Measurements from ENCODE around the gene CACNG5. TPM values are rescaled to one million over a fixed set of nuclear protein-coding genes. Genes with fewer than 3 reads are reported as not detected.

Gene CACNG5
- total RNA-seq (2014; rRNA removed; shearing (Covaris generic)), result 1.4 and 2.0 TPM in 2 replicates

GRCh38 chr17:66834919-66835454 lies at the start of gene CACNG5:
TSS of gene CACNG5 (plus strand) at chr17:66835117. CDS start at chr17:66877333, 42,216 bp downstream.
- H3K4me3 ChIP-seq (ENCODE audit: insufficient read depth, low read depth, low read length), result peak within 1 kb of the TSS; percentile 55
- DNase-seq, result peak; percentile 99

GRCh38 chr17:66786107-66786506 lies 48.8 kb upstream of the CACNG5 start:
- no peaks in the 10 kb centered on the region for H3K27me3 ChIP-seq (ENCODE audit: control insufficient read depth, insufficient read depth, low read length)
- H3K4me3 ChIP-seq (ENCODE audit: insufficient read depth, low read depth, low read length), result no peak overlapping the region
- H3K36me3 ChIP-seq (replicated peaks; ENCODE audit: control insufficient read depth, insufficient read depth, low read length), result no peaks in the 10 kb centered on the region
- DNase-seq, result peak; percentile 35

More at GRCh38 chr17:66834919-66835454, at the start of gene CACNG5:
- peaks cover 14% of the 10 kb centered on the region for H3K27me3 ChIP-seq (ENCODE audit: control insufficient read depth, insufficient read depth, low read length)
- H3K36me3 ChIP-seq (replicated peaks; ENCODE audit: control insufficient read depth, insufficient read depth, low read length), result no peaks in the 10 kb centered on the region

GRCh38 chr17:66787914-66788313 lies 47.0 kb upstream of the CACNG5 start:
- Histone ChIP-seq H3K4me3 (ENCODE audit: insufficient read depth, low read depth, low read length) (no peak overlapping the region), H3K27me3 (ENCODE audit: control insufficient read depth, insufficient read depth, low read length) (no peaks in the 10 kb centered on the region), H3K36me3 (replicated peaks; ENCODE audit: control insufficient read depth, insufficient read depth, low read length) (no peaks in the 10 kb centered on the region)
- peak; percentile 1 for DNase-seq

GRCh38 chr17:66789093-66789492 lies 45.8 kb upstream of the CACNG5 start:
- Histone ChIP-seq H3K4me3 (ENCODE audit: insufficient read depth, low read depth, low read length) (no peak overlapping the region), H3K27me3 (ENCODE audit: control insufficient read depth, insufficient read depth, low read length) (no peaks in the 10 kb centered on the region), H3K36me3 (replicated peaks; ENCODE audit: control insufficient read depth, insufficient read depth, low read length) (no peaks in the 10 kb centered on the region)
- peak; percentile 50 for DNase-seq

- Histone ChIP-seq H3K27me3 (ENCODE audit: control insufficient read depth, insufficient read depth, low read length) (no peaks in the 10 kb centered on the region), H3K4me3 (ENCODE audit: insufficient read depth, low read depth, low read length) (no peak overlapping the region), H3K36me3 (replicated peaks; ENCODE audit: control insufficient read depth, insufficient read depth, low read length) (no peaks in the 10 kb centered on the region)
- peak; percentile 6 for DNase-seq
Observed at GRCh38 chr17:66789961-66790437, 44.9 kb upstream of the CACNG5 start.

- Histone ChIP-seq H3K36me3 (replicated peaks; ENCODE audit: control insufficient read depth, insufficient read depth, low read length) (no peaks in the 10 kb centered on the region), H3K4me3 (ENCODE audit: insufficient read depth, low read depth, low read length) (no peak overlapping the region), H3K27me3 (ENCODE audit: control insufficient read depth, insufficient read depth, low read length) (no peaks in the 10 kb centered on the region)
- DNase-seq, result peak; percentile 19
Observed at GRCh38 chr17:66790501-66791061, 44.3 kb upstream of the CACNG5 start.

- H3K4me3 ChIP-seq (ENCODE audit: insufficient read depth, low read depth, low read length), result no peak overlapping the region
- peak; percentile 12 for DNase-seq
- no peaks in the 10 kb centered on the region for H3K27me3 ChIP-seq (ENCODE audit: control insufficient read depth, insufficient read depth, low read length)
- no peaks in the 10 kb centered on the region for H3K36me3 ChIP-seq (replicated peaks; ENCODE audit: control insufficient read depth, insufficient read depth, low read length)
Observed at GRCh38 chr17:66791347-66791746, 43.6 kb upstream of the CACNG5 start.

GRCh38 chr17:66793814-66794213 lies 41.1 kb upstream of the CACNG5 start:
- DNase-seq, result no peak
- no peaks in the 10 kb centered on the region for H3K27me3 ChIP-seq (ENCODE audit: control insufficient read depth, insufficient read depth, low read length)
- no peak overlapping the region for H3K4me3 ChIP-seq (ENCODE audit: insufficient read depth, low read depth, low read length)
- no peaks in the 10 kb centered on the region for H3K36me3 ChIP-seq (replicated peaks; ENCODE audit: control insufficient read depth, insufficient read depth, low read length)

DNA sequence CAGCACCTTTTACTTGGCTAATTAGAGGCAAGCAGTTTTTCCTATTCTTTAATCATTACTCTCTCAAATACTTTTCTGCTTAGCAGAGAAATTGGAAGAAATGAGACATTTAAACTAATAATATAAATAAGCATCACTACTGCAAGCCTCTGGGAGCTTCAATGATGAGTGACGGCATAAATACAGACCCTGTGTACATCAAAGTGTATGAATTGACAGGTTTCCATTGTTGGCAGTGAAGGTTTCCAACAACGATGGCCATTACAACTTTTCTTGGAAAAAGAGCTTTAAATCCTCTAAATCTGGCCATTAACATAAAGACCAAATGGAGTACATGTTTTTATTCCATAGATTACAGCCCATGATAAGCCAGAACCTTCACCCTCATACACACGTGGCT lies 39.4 kb upstream of the CACNG5 start:
- Histone ChIP-seq H3K36me3 (replicated peaks; ENCODE audit: control insufficient read depth, insufficient read depth, low read length) (no peaks in the 10 kb centered on the region), H3K4me3 (ENCODE audit: insufficient read depth, low read depth, low read length) (no peak overlapping the region), H3K27me3 (ENCODE audit: control insufficient read depth, insufficient read depth, low read length) (no peaks in the 10 kb centered on the region)
- DNase-seq, result no peak

- H3K4me3 ChIP-seq (ENCODE audit: insufficient read depth, low read depth, low read length), result no peak overlapping the region
- no peaks in the 10 kb centered on the region for H3K27me3 ChIP-seq (ENCODE audit: control insufficient read depth, insufficient read depth, low read length)
- DNase-seq, result no peak
- no peaks in the 10 kb centered on the region for H3K36me3 ChIP-seq (replicated peaks; ENCODE audit: control insufficient read depth, insufficient read depth, low read length)
Observed at GRCh38 chr17:66799849-66800537, 34.9 kb upstream of the CACNG5 start.

DNA sequence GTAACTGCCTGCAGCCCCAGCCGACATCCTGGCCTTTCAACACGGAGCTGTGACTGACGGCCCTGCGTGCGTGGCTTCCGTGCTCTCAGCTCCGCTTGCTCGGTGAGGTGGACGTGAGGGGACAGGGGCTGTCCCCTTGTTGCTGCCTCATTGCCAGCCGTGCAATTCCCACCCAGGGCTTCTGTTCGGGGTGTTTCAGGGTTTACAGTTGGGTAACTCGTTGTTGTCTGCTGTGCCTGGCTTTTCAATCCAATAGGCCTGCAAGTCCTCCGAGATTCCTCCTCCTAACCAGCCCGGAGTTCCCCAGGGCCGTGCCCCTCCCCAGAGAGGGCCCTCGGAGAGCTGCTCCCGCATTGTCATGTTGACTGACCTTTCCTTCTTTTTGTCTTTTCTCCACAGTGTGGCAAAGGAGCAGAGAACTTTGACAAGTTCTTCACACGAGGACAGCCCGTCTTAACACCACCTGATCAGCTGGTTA lies 31.4 kb upstream of the CACNG5 start:
- H3K27me3 ChIP-seq (ENCODE audit: control insufficient read depth, insufficient read depth, low read length), result no peaks in the 10 kb centered on the region
- no peaks in the 10 kb centered on the region for H3K36me3 ChIP-seq (replicated peaks; ENCODE audit: control insufficient read depth, insufficient read depth, low read length)
- DNase-seq, result peak; percentile 85
- no peak overlapping the region for H3K4me3 ChIP-seq (ENCODE audit: insufficient read depth, low read depth, low read length)

DNA sequence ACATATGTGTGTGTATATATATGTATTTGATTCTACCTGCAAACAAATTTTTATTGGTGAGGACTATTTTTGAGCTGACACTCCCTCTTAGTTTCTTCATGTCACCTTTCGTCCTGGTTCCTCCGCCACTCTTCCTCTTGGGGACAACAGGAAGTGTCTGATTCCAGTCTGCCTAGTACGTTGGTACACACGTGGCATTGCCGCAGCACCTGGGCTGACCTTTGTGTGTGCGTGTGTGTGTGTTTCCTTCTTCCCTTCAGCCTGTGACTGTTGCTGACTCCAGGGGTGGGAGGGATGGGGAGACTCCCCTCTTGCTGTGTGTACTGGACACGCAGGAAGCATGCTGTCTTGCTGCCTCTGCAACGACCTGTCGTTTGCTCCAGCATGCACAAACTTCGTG lies 29.4 kb upstream of the CACNG5 start:
- Histone ChIP-seq H3K4me3 (ENCODE audit: insufficient read depth, low read depth, low read length) (no peak overlapping the region), H3K36me3 (replicated peaks; ENCODE audit: control insufficient read depth, insufficient read depth, low read length) (no peaks in the 10 kb centered on the region), H3K27me3 (ENCODE audit: control insufficient read depth, insufficient read depth, low read length) (no peaks in the 10 kb centered on the region)
- DNase-seq, result no peak

DNA sequence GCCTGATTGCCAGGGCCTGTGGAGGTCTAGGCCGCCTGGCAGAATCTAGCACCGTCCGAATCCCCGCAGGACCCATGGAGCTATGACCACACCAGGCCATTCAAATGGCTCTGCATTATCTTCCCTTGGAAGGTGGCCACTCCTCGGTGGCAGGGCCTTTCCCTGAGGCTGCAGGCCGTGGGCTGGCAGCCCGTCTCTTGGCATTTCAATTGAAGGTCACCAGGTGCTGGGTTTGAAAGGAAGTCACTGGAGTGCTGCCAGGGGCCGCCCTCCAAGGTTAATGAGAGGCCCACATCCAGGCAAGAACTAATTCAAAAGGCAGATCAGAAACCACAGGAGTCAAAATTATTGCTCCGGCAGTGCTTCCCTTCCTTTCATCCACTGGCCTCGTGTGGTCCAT lies 27.7 kb upstream of the CACNG5 start:
- no peak overlapping the region for H3K4me3 ChIP-seq (ENCODE audit: insufficient read depth, low read depth, low read length)

GRCh38 chr17:66809408-66809807 lies 25.5 kb upstream of the CACNG5 start:
- no peak overlapping the region for H3K4me3 ChIP-seq (ENCODE audit: insufficient read depth, low read depth, low read length)
- no peaks in the 10 kb centered on the region for H3K36me3 ChIP-seq (replicated peaks; ENCODE audit: control insufficient read depth, insufficient read depth, low read length)
- no peaks in the 10 kb centered on the region for H3K27me3 ChIP-seq (ENCODE audit: control insufficient read depth, insufficient read depth, low read length)
- no peak for DNase-seq

More for the DNA sequence above, 27.7 kb upstream of the CACNG5 start:
- Histone ChIP-seq H3K36me3 (replicated peaks; ENCODE audit: control insufficient read depth, insufficient read depth, low read length) (no peaks in the 10 kb centered on the region), H3K27me3 (ENCODE audit: control insufficient read depth, insufficient read depth, low read length) (no peaks in the 10 kb centered on the region)
- DNase-seq, result no peak
